Activated CD4-positive, alpha-beta T cell treated with anti-CD3 and anti-CD28 coated beads for 24 hours (primary cell): ENCODE measurements around the gene FAM124A.

Source experiments
- DNase-seq, 2 donors: peaks; one replicate each; pipeline ENCODE4 v3.0.0-alpha.2; 2020; ENCODE audit warnings: low read depth in 2 of 2

The FAM124A gene

DNA sequence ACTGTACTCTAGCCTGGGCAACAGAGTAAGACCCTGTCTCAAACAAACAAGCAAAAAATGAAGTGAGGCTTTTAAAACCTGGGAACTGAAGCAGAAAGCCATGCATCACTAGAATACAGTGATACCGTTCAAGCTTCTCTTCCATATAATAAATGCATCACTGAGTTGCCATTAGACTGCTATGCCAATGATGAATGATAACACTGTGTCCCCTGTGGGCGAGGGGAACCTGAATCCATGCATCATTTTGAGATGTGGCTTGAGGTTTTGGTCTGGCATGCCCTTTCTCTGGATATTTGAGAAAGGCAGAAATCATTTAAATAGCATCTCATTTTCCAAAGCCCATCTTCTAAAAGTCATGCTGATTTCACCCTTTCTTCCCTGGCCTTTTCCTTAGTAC is 1.5 kb upstream of the FAM124A start:
- DNase-seq: no peak

DNA sequence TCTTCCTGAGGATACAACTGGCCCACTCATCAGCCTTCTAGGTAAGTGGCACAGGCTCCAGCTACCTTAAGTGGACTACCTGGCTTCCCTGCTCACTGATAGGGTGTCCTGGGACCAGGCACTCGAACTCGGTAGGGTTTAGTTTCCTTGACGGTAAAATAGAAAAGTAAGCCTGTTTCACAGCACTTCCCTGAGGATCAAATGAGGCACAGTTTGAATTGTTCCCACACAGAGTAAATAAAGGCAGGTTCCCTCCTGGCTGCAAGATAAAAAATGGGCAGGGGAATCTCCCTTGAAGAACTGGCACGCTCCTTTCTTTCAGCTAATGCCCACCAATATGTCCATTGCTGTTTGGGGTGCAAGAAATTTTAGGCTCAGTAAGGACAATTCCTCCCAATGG is 1.1 kb upstream of the FAM124A start:
- DNase-seq: no peak

DNA sequence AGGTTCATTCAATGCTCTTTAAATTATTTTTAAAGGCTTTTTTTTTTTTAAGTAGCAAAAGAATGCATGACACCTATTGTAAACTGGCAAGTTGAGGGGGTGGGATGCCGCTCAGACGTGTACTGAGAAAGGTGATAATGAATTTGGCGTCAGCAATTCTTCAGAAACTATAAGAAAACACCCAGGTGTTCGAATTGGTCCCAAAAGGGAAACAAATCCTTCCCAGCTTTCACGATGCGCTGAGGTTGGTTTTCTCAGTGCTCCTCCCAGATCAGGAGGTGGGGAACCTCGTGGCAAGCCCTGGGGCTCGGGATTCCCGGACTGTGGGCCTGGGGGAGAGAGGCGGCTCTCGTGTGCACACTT is 543 bp upstream of the FAM124A start:
- no peak for DNase-seq

DNA sequence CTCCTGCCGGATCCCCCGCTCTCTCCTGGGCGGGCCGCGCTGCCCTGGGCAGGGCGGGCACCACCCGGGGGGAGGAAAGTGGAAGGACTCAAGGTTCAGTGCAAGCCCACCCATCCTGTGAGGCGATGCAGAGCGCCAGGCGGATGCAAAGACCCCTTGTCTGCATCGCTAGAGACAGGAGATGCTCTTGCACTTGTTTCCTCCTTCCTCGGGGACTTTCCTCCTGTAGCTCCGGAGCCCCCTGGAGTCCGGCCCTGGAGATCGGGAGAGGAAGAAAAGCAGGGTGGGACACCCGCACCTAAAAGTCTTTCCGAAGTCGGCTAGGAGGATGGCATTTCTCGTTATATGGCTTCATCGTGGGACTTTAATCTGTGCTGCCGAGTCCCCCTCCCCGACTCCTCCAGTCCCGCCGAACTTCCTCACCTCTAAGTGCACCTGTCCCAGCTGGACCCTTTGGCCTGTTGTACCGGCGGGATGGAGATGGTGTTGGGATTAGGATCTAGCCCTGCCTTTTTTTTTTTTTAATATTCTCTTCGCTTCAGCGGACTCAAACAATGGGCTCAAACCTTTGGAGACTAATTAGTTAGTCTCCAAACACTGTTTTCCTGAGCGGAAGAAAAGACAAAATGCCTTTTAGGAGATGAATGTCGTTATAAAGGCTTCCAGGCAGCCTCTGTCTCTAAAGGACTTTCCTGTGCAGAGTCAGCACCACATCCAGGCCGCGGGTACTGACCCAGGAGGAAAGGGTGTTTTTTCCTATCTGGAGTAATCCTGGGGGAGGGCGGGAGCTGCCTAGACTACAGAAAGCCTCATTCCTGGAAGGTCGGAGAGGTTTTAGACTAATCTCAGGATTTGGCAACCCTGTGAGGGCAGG is 725 bp downstream of the FAM124A start:
- DNase-seq: no peak

DNA sequence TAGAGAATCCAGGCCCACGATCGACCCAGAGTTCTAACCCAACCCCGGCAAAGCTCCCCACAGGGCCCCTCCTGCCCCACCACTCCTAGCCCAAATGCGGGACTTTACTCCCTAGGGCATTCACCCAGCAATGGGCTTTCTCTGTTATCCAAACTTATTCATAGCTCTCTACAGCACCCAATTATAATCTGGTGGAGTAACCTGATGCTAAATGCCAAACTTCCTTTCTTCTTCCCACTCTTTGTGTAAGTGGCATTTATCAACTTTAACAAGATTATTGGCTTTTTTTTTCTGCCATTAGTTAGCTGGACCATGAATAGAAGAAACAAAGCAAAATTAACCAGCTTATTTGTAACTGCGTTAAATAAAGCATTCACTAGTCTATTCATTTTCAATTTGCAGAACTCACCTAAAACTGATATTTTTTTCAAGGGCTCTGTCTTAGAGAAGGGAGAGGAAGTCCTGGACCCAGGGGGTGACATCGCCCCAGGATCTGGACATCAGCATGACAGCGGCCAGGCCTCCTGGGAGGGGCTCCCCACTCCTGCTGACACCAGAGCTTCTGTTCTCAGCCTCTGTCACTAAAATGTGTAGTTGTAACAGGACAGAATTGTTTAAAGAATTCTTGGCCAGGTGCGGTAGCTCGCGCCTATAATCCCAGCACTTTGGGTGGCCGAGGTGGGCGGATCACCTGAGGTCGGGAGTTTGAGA is 1.5 kb downstream of the FAM124A start:
- DNase-seq: no peak

DNA sequence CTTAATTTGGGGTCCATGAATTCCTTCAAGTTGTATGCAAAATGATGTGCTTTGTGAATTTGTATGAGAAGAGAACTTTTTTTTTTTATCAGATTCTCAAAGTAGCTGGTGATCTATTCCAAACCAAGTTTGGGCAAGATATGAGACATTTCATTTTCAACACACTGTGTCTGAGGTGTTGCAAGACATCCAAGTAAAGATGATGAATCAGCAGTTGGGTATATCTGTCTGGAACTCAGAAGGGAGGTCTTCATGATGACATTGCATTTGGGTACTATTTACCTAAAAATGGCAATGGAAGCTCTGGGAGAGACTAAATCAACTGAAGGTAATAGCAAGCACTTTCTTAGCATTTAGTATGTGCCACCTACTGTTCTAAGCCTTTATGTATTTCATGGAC is 2.8 kb downstream of the FAM124A start:
- DNase-seq: no peak

DNA sequence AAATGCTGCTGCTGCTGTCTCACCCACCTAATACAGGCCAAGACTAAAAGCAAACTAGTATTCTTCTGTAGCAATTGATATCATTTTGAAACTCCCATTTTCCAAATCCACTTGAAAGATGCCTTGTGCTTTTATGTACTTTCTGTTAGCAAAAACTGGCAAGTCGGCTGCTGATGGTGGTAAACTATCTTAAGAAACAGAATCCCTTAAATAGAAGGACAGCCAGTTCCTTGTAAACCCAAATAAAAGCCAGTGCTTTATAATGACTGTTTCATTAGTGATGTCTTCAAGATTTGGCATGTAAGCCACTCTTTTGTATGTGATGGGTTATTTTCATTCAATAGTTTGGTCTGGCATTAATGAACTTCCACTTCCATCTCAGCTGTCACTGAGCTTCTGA is 5.2 kb downstream of the FAM124A start:
- DNase-seq: no peak

DNA sequence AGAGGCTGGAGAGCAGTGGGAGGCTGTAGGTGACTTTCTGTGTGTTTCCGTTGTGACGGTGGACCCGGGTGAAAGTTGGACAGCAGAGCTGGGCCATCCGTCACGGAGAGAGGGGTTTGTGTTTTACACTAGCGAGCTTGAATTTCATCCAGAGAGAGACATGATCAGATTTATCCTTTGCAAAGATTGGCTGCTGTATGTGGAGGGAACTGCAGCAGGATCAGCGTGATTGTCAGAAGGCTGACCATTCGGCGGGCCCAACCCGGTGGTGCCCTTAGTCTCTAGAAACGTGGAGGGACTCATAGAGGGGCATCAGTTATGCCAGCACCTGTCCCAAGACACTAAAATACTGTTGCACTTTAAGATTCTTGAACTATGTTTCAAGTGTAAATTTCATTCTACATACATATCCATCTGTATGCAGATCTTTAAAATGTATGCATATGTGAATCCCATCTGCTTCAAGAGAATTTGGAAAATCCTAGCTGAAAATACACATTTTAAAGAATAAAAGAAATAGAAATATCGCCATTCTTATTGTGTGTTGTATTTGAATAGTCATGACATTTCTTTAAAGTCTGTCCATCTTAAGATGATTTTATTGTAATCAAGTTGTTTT is 7.0 kb downstream of the FAM124A start:
- no peak for DNase-seq

DNA sequence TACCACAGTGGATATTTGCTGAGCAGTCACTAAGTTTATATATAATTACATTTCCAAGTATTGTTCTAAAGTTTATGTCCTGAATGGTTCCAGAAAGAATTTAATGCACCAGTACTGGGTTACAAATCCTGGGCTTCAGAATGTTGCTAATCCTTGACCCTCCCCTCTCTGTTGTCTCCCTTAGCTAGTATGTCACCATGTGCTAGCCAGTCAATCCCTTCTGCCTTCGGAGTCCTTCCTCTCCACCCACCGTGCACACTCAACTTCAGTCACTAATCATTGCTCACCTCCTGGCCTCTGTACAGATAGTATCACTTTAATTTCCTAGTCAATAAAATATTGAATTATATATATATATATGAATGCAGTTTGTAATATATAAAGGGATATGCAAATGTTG is 7.5 kb downstream of the FAM124A start:
- no peak for DNase-seq

DNA sequence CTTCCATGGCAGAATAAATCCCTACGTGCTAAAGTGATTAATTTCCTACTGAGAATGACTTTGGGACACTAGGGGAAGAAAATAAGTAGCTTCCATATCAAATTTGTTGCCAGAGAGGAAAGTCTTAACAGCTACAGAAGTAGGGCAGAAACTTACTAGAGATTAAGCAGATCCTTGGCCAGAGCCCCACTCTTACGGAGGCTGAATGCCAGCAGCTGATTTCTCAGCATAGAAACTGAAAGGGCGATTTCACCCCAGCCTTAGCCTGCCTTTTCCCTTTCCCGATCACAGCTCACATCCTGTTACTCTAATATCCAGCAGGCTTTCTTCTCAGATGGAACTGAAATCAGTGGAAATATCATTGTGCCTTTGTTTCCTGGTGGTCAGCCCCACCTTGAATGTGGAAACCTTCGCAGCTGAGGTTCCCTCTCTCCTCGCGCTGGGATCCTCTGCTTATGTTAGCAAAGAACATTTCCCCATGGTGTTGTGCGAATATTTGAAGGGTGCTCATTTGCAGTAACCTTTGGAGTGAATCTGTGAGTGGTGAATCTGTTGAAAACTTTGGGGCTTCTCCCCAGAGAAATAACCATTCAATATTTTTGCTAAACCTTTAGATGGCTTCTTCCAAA is 8.4 kb downstream of the FAM124A start:
- DNase-seq: no peak

DNA sequence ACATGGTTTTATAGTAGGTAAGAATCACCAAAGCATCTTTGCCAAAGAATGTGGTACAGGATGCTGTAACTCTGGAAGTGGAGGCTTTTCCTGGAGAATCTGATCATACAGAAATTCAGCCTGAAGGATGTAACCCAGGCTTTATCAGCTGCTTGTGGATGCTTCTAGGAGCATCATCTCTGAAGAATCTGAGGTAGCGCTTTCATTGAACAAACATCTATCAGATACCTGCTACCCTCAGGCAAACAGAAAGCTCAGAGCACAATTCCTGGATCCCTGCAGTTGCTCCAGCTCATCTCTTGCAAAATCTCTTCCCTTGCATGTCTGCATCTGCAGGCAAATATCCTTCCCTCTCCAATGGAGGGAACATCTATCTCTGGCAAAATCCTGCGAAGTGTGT is 9.3 kb downstream of the FAM124A start:
- DNase-seq: no peak

DNA sequence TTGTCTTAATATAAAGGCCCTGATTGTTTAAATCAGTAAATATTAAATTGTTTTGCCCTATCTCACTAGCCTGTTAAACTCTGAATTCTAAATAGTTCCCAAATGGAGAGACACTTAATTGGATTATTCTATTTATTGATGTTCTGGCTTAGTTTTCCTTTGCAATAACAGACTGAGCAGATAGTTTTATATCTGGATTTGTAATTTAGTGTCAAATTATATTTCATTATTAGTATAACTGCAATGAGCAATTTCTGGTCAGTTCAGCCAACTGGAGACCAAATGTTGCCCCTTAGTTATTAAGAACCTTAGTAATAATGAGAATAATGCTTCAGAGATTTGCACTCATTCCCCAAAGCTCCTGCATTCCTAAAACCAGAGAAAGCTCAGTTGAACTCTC is 10.1 kb downstream of the FAM124A start:
- DNase-seq: no peak

DNA sequence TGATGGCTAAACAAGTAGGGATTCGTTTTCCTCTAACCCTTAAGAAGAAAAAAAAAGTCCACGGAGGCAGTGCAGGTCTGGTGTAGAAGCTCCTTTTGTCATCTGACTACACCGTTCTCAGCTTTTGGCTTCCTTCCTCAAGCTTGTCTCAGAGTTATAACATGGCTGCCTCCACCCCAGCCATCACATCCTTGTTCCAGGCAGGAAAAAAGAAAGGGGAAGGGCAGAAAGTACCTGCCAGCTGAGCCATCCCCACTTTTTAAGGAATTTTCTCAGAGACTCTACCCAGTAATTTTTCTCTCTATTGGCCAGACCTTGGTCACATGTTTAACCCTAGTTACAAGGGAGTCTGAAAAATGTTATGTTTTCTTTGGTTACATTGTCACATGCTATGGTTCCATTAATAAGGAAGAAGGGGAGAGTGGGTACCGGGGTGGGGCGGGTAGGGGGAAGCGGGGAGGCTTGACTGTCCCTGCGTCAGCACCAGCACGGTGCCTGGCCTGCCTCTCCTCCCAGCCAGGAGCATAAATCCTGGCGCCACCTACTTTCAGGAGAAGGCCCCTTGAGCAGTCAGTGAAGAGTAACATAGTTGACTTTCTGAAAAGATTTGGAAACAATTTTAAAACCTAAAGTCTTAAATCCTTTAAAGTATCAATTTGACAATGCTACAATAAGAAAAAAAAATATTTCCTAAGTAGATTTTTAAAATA is 11.1 kb downstream of the FAM124A start:
- no peak for DNase-seq

DNA sequence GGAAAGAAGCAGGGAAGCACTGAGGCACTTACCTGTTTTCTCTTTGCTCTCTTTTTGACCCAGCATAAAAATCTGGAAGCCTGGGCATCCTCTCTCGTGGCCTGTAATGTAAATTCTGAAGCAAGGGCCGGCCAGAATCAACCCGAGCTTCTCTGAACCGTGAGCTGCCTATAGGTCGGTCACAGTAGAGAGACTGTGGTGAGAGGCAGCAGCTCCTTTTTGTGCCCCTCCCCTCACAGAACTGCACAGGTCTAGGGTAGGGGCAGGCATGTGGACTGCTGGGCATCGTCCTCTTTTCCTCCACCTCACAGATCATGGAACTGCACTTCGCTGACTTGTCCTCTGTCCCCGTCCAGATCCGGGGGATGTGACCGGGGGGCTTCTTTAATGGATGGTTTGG is 12.5 kb downstream of the FAM124A start:
- no peak for DNase-seq

DNA sequence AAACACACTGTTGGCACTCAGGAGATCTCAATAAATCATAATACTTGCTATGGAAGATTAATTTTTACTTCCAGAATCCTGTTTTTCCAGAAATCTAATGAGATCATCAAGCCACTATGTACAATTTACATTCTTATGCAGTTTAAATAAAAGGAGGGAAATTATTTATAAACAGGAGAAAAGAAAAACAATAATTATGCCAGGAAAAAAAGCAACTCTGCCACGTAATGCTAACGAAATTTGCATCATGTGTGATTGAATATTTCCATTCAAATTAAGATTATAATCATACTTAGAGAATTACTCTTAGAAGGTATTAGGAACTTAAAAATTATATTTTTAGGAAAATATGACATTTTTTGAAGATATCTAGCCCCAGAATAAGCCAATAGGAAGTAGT is 13.0 kb downstream of the FAM124A start:
- DNase-seq: no peak

DNA sequence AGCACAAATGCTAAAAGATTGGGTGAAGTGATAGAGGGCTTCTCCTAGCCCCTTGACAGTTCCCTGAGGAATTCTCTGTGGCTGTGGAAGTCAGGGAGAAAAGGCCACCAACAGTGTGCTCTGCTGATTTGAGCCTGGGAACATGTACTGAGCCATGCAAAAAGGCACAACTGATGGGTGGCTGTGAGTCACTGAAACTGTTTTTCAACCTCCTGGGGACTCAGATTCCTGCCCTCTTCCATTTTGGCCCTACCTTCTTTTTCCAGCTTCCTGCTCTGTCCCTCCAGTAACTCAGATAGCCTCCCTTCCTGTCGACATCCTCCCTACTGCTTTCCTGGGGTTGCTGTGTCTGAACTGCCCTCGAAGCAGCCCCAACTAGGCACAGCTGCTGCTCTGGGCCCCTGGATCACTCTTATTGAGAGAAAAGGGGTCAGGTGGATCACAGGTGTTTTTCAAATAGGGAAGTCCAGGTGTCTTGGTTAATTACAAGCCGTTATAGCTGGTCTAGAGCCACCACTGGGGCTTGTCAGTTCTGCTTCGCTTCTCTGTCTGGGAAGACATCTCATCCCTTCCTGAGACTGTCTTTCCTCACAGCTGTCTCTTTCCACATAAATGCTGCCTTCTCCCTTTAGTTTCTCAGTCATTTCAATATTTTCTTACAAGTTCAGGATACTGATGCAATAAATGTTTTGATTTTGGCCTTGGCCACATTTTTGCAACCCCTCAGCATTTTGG is 13.7 kb downstream of the FAM124A start:
- DNase-seq: no peak

DNA sequence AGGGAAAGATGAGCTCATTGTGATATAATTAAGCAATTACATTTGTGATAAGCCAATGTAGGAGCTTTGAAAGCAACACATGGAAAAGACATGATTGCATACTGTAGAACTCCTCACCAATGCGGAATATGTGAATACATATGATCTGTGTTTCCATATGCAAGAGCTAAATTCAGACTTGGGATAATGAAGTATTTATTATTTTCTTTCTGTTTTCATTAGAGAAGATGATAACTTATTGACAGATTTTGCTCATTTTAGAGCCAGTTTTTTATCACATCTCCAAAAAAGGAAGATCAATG is 14.2 kb downstream of the FAM124A start:
- no peak for DNase-seq

DNA sequence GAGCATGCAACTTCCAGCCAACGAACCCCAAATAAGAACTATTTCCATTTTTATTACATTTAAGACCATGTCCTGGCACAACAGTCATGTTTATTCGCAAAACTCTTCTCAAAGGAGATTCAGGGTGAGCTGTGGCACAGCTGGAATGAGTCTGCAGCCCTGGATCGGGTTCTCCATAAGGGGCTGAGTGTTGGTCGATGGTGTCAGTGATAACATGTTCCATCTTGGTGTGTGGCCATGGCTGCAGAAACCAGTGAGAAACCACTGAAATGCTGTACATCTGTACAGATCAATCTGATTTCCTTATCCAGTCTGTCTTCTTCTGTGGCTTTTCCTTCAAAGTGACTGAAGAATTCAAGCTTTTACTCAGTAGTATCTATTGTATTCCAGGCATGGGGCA is 15.2 kb downstream of the FAM124A start:
- DNase-seq: no peak

DNA sequence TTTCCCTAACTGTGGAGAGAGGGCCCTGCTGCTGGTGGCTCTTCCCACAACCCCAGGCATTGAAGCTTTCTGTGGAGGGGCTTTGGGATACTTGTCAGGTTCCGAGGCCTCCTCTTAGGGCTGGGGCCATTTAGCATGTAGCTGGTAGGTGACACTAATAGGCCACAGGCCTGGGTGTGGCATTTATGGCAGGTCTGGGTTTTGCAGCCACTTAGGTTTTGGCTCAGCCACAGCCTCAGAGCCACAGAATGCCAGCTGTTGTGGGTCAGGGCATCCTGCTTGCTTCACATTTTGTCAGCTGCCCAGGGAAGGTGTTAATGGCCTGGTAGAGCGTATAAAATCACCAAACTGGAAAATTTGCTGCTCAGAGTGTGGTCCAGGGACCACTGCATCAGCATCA is 15.7 kb downstream of the FAM124A start:
- DNase-seq: no peak

DNA sequence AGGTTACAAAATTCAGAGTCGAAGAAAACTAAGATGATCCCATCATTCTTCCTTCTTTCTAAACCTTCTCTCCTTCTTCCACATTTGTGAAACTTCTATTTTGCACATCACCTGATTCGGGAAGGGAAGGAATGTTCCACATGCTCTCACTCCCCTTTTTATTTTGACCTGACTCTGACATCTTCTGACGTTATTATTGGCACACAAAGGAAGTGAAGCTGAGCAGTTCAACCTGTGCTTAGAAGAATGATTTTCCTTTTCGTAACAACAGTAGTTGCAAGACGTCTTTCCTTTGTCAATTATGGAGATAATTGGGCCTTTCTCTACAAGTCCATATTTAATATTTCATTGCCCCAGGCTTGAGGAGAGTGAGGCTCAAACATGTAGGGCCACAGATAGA is 18.0 kb downstream of the FAM124A start:
- no peak for DNase-seq

DNA sequence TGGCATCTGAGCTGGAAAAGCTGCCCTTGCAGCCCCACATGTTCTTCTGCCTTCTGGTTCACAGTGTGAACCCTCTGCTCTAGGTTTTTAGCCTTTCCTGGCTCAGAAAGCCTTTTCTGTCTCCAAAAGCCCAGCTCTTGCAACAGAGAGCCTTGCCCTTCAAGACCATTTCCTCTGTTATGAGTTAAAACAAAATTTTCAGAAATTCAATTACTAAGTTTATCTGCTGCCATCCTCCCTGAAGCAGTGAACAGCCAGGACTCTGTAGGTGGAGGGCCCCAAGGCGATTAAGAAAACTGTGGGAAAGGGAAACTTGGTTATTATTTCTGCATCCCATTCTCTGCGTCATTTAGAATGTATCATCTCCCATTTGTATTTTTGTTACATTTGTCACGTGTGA is 18.8 kb downstream of the FAM124A start:
- DNase-seq: no peak
